Measurements from ENCODE around the gene STK33.
A peak's percentile ranks its signal among the peaks of the same experiment; 100 is the strongest.

The STK33 gene

GRCh38 chr11:8360086-8360828 is 233.8 kb downstream of the STK33 start:
- FAIRE-seq (no peak), DNase-seq (ENCODE audit: insufficient read length, low spot score) (no peak)

- FAIRE-seq = no peak
- no peak for DNase-seq (ENCODE audit: insufficient read length, low spot score)
Observed at GRCh38 chr11:8359521-8359920, 234.5 kb downstream of the STK33 start.

- DNase-seq (ENCODE audit: insufficient read length, low spot score) = no peak
Observed at GRCh38 chr11:8357891-8358566, 236.0 kb downstream of the STK33 start.

GRCh38 chr11:8357505-8357888 is 236.5 kb downstream of the STK33 start:
- DNase-seq (ENCODE audit: insufficient read length, low spot score) = no peak
- no peak for FAIRE-seq

More at GRCh38 chr11:8357891-8358566, 236.0 kb downstream of the STK33 start:
- no peak for FAIRE-seq

- DNase-seq (ENCODE audit: insufficient read length, low spot score) (no peak), FAIRE-seq (no peak)
Observed at GRCh38 chr11:8356721-8357504, 237.1 kb downstream of the STK33 start.

GRCh38 chr11:8356216-8356615 is 237.8 kb downstream of the STK33 start:
- DNase-seq (ENCODE audit: insufficient read length, low spot score) (no peak), FAIRE-seq (no peak)

GRCh38 chr11:8355416-8355742 is 238.6 kb downstream of the STK33 start:
- no peak for DNase-seq (ENCODE audit: insufficient read length, low spot score)
- no peak for FAIRE-seq

GRCh38 chr11:8354622-8355415 is 239.2 kb downstream of the STK33 start:
- peak; percentile 28 for DNase-seq (ENCODE audit: insufficient read length, low spot score)
- FAIRE-seq = no peak

GRCh38 chr11:8352876-8353505 is 241.0 kb downstream of the STK33 start:
- no peak for DNase-seq (ENCODE audit: insufficient read length, low spot score)
- FAIRE-seq = no peak

GRCh38 chr11:8352103-8352875 is 241.7 kb downstream of the STK33 start:
- FAIRE-seq = no peak
- DNase-seq (ENCODE audit: insufficient read length, low spot score) = no peak

- DNase-seq (ENCODE audit: insufficient read length, low spot score) (no peak), FAIRE-seq (no peak)
Observed at GRCh38 chr11:8351223-8351622, 242.8 kb downstream of the STK33 start.

GRCh38 chr11:8347978-8348377 is 246.1 kb downstream of the STK33 start:
- DNase-seq (ENCODE audit: insufficient read length, low spot score) = no peak
- FAIRE-seq = no peak

GRCh38 chr11:8346157-8346755 is 247.8 kb downstream of the STK33 start:
- DNase-seq (ENCODE audit: insufficient read length, low spot score) (no peak), FAIRE-seq (no peak)

- FAIRE-seq (no peak), DNase-seq (ENCODE audit: insufficient read length, low spot score) (no peak)
Observed at GRCh38 chr11:8345179-8345578, 248.8 kb downstream of the STK33 start.

- no peak for FAIRE-seq
- no peak for DNase-seq (ENCODE audit: insufficient read length, low spot score)
Observed at GRCh38 chr11:8344346-8344745, 249.7 kb downstream of the STK33 start.

- peak; percentile 41 for DNase-seq (ENCODE audit: insufficient read length, low spot score)
- FAIRE-seq = no peak
Observed at GRCh38 chr11:8342821-8343681, 251.0 kb downstream of the STK33 start.

GRCh38 chr11:8341996-8342395 is 252.0 kb downstream of the STK33 start:
- FAIRE-seq (no peak), DNase-seq (ENCODE audit: insufficient read length, low spot score) (no peak)
